ENCODE data around the gene AFDN. TPM values are rescaled to one million over a fixed set of nuclear protein-coding genes. Genes with fewer than 3 reads are reported as not detected.

Gene AFDN
- total RNA-seq, 4 donors from 2014 or later = 148 to 371 (median 204) TPM

- TF ChIP-seq CTCF (IDR thresholded peaks at IDR 0.05) (no peak), POLR2A (IDR thresholded peaks at IDR 0.05) (no peak), POLR2AphosphoS5 (IDR thresholded peaks at IDR 0.05) (no peak), EP300 (IDR thresholded peaks at IDR 0.05; ENCODE audit: low read depth) (no peak)
- DNase-seq = no peak
- Histone ChIP-seq H3K27ac (no peak overlapping the region), H3K4me3 (no peak overlapping the region), H3K9me3 (no peaks in the 10 kb centered on the region), H3K27me3 (no peaks in the 10 kb centered on the region), H3K4me1 (no peaks in the 10 kb centered on the region), H3K36me3 (no peaks in the 10 kb centered on the region)
- intact Hi-C loops (cut with DNase I; ENCODE audit: low total_unique reads) (no loop called here), in situ Hi-C loops (cut with MboI; ENCODE audit: low pct_ligation_motif_present in 1 of 4, low pct_unique_long_range_greater_than_20kb in 1 of 4, low sequenced_read_pairs in 3 of 4) (no loop called here)
- 91 to 95% methylated on average over 39 to 75 of the region's 75 CpGs for WGBS, 2 donors (ENCODE audit: low coverage in 1 of 2)
Measured at GRCh38 chr6:167990016-167990945, 163.6 kb downstream of the AFDN start.

- TF ChIP-seq CTCF (IDR thresholded peaks at IDR 0.05) = no peak
- TF ChIP-seq POLR2AphosphoS5 (IDR thresholded peaks at IDR 0.05) = no peak
- TF ChIP-seq POLR2A (IDR thresholded peaks at IDR 0.05) = no peak
- TF ChIP-seq EP300 (IDR thresholded peaks at IDR 0.05; ENCODE audit: low read depth) = no peak
- no peaks in the 10 kb centered on the region for H3K27me3 ChIP-seq
- H3K4me3 ChIP-seq = no peak overlapping the region
- no peaks in the 10 kb centered on the region for H3K36me3 ChIP-seq
- DNase-seq = no peak
- no peaks in the 10 kb centered on the region for H3K9me3 ChIP-seq
- 80 to 88% methylated on average over 5 to 16 of the region's 16 CpGs for WGBS, 2 donors (ENCODE audit: low coverage in 1 of 2)
- intact Hi-C loops (cut with DNase I; ENCODE audit: low total_unique reads) = no loop called here
- in situ Hi-C loops (cut with MboI; ENCODE audit: low pct_ligation_motif_present in 1 of 4, low pct_unique_long_range_greater_than_20kb in 1 of 4, low sequenced_read_pairs in 3 of 4) = no loop called here
- H3K4me1 ChIP-seq = no peaks in the 10 kb centered on the region
- no peak overlapping the region for H3K27ac ChIP-seq
Measured at GRCh38 chr6:167993169-167993568, 166.5 kb downstream of the AFDN start.

GRCh38 chr6:167993831-167994230 is 167.1 kb downstream of the AFDN start:
- TF ChIP-seq CTCF (IDR thresholded peaks at IDR 0.05) (no peak), POLR2A (IDR thresholded peaks at IDR 0.05) (no peak), POLR2AphosphoS5 (IDR thresholded peaks at IDR 0.05) (no peak), EP300 (IDR thresholded peaks at IDR 0.05; ENCODE audit: low read depth) (no peak)
- H3K27me3 ChIP-seq = no peaks in the 10 kb centered on the region
- no peaks in the 10 kb centered on the region for H3K36me3 ChIP-seq
- DNase-seq = no peak
- no peaks in the 10 kb centered on the region for H3K4me1 ChIP-seq
- H3K27ac ChIP-seq = no peak overlapping the region
- no peaks in the 10 kb centered on the region for H3K9me3 ChIP-seq
- no peak overlapping the region for H3K4me3 ChIP-seq
- 85 to 100% methylated on average over 4 to 11 of the region's 11 CpGs for WGBS, 2 donors (ENCODE audit: low coverage in 1 of 2)
- in situ Hi-C loops (cut with MboI; ENCODE audit: low pct_ligation_motif_present in 1 of 4, low pct_unique_long_range_greater_than_20kb in 1 of 4, low sequenced_read_pairs in 3 of 4) (no loop called here), intact Hi-C loops (cut with DNase I; ENCODE audit: low total_unique reads) (no loop called here)

GRCh38 chr6:167995302-167995701 is 168.6 kb downstream of the AFDN start:
- no peak overlapping the region for H3K4me3 ChIP-seq
- WGBS, 2 donors (ENCODE audit: low coverage in 1 of 2) = 84% methylated on average over 12 of the region's 12 CpGs; no CpG with 5 or more reads in 1 of the 2 donors
- H3K4me1 ChIP-seq = no peaks in the 10 kb centered on the region
- H3K9me3 ChIP-seq = no peaks in the 10 kb centered on the region
- H3K36me3 ChIP-seq = no peaks in the 10 kb centered on the region
- H3K27me3 ChIP-seq = no peaks in the 10 kb centered on the region
- intact Hi-C loops (cut with DNase I; ENCODE audit: low total_unique reads) = no loop called here
- no peak overlapping the region for H3K27ac ChIP-seq
- no peak for DNase-seq
- in situ Hi-C loops (cut with MboI; ENCODE audit: low pct_ligation_motif_present in 1 of 4, low pct_unique_long_range_greater_than_20kb in 1 of 4, low sequenced_read_pairs in 3 of 4) = no loop called here
- TF ChIP-seq POLR2A (IDR thresholded peaks at IDR 0.05) (no peak), CTCF (IDR thresholded peaks at IDR 0.05) (no peak), EP300 (IDR thresholded peaks at IDR 0.05; ENCODE audit: low read depth) (no peak), POLR2AphosphoS5 (IDR thresholded peaks at IDR 0.05) (no peak)
